GM18909 (cell line): ENCODE results near the gene RGS1.

Source experiments
- ATAC-seq: cut with Tn5 transposase; IDR thresholded peaks from one replicate; pipeline ENCODE4 v1.9.1; 2021; ENCODE audit warnings: mild to moderate bottlenecking; ENCODE audit not compliant: unreplicated experiment, poor library complexity

The RGS1 gene

DNA sequence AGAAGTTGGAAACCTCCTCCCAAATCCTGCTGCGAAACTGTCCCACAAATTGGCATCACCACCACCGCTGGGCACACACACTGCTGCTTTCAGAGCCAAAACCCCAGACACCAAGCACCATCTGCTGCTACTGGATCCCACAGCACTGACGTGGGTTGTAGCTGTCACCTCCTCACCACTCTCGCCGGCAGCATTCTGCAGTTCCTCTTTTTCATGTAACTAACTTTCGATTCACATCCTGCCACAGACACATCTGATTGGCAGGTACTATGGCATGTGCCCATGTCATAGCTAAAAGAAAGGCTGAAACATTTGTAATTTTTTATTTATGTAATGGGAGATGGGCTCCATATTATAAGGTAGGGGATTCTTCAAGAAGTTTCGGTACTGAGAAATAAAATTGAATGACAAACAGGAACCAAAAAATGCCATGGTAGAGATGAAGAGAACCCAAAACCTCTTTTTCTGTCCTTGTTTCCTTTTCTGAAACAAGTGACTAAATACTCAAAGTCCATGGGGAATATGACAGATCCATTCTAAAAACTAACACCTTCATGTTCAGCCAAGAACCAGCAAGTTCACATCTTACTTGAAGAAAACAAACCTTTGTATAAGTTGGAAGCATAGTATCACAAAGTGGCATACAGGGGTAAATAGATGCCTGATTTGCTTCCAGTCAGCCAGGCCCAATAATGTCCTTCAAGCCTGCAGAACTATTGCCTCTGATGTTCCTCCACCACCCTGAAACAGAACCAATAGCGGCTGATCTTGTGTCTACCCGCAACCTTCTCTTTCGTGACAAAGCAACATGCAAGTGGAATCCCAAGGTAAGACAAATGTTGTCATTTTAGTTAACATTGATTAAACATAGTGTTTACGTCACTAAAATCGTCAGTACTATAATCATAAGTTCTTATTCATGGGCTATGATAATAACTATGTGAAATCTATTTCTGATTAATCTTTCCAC, 33.8 kb downstream of the RGS1 start:
- ATAC-seq: peak; percentile 99

DNA sequence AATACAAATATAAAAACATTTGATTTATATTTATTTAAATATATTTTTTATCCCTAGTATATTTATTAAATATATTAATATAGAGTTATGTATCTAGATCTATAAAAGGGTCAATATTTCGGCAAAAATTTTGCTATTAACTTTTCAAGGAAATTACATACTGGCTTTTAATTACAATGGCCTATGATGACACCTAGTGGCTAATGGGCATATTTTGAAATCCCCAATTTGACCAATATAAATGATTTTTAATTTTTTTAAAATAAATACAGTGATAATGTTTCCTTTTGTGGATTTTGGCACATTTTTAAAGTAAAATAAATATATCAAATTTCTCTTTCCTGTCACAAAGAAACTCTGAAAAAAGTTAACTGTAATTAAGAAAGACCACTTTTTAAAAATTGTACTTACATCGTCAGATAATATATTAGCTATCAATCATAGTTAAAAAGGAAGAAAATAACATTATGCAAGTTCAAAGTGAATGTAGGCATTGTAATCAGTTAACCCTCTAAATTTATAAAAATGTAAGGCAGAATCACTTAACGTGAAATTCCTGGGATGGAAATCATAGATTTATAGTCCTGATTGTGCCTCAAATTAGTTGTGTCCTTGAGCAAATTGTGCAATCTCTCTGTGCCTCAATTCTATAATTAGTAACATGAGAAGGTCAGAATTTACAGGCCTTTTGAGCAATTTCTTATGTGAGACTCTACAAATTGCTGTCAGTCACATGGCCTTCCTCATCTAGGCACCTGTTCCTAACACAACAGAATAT, 34.7 kb downstream of the RGS1 start:
- no peak for ATAC-seq

- peak; percentile 50 for ATAC-seq
Observed at GRCh38 chr1:192615055-192615454, 39.5 kb downstream of the RGS1 start.

GRCh38 chr1:192620071-192620635, 44.6 kb downstream of the RGS1 start:
- no peak for ATAC-seq

GRCh38 chr1:192626366-192627179, 51.0 kb downstream of the RGS1 start:
- ATAC-seq: peak; percentile 95

GRCh38 chr1:192627901-192628300, 52.3 kb downstream of the RGS1 start:
- no peak for ATAC-seq

- ATAC-seq: no peak
Observed at GRCh38 chr1:192628396-192629057, 53.0 kb downstream of the RGS1 start.

DNA sequence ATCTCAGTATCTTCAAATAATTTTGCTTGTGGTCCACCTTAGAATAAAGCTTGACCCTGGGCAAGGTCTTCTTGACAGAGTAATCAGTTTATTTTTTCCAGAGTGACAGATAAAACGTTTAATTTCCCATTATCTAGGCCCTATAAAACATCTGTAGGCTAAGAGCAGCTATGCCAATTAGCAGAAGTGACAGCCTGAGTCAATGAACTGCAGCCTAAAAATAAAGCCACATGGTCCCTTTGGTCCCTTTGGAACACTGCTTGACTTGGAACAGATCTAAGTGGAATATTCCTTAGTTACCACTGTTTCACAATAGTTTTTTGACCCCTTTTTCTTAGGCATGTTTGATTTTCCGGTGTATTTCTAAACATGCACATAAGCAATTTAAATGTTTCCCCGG, 54.0 kb downstream of the RGS1 start:
- no peak for ATAC-seq
